Suppressor macrophage (primary cell): ENCODE results near the gene RRAGD.
A peak's percentile ranks its signal among the peaks of the same experiment; 100 is the strongest.

Experiments
- DNase-seq, 4 experiments: peaks; one replicate each; pipeline ENCODE4 v3.0.0-alpha.2; 2020 to 2022

The RRAGD gene

GRCh38 chr6:89375427-89376267, 36.4 kb downstream of the RRAGD start:
- DNase-seq, result peak in 3 of 4 experiments; percentile 40 to 51 (median 41)

- DNase-seq, result no peak
Observed at GRCh38 chr6:89372506-89372901, 39.6 kb downstream of the RRAGD start.

- DNase-seq, result peak; percentile 89 to 91 (median 91)
Observed at GRCh38 chr6:89371849-89372505, 40.1 kb downstream of the RRAGD start.

- peak in 2 of 4 experiments; percentile 19 to 27 for DNase-seq
Observed at GRCh38 chr6:89368999-89369398, 43.1 kb downstream of the RRAGD start.

GRCh38 chr6:89368107-89368506, 44.0 kb downstream of the RRAGD start:
- peak; percentile 72 to 88 (median 84) for DNase-seq

- DNase-seq, result no peak
Observed at GRCh38 chr6:89364586-89364985, 47.5 kb downstream of the RRAGD start.

GRCh38 chr6:89361171-89361570, 50.9 kb downstream of the RRAGD start:
- DNase-seq, result peak in 2 of 4 experiments; percentile 27 to 55

GRCh38 chr6:89360415-89360999, 51.6 kb downstream of the RRAGD start:
- DNase-seq, result peak in 1 of 4 experiments; percentile 28

- DNase-seq, result peak in 1 of 4 experiments; percentile 26
Observed at GRCh38 chr6:89359561-89359960, 52.5 kb downstream of the RRAGD start.

- peak in 1 of 4 experiments; percentile 10 for DNase-seq
Observed at GRCh38 chr6:89357390-89357789, 54.7 kb downstream of the RRAGD start.

GRCh38 chr6:89356642-89357170, 55.4 kb downstream of the RRAGD start:
- DNase-seq, result no peak

- no peak for DNase-seq
Observed at GRCh38 chr6:89355511-89356194, 56.4 kb downstream of the RRAGD start.

GRCh38 chr6:89353702-89354392, 58.2 kb downstream of the RRAGD start:
- no peak for DNase-seq

- no peak for DNase-seq
Observed at GRCh38 chr6:89353118-89353556, 58.9 kb downstream of the RRAGD start.

- peak; percentile 96 to 99 (median 98) for DNase-seq
Observed at GRCh38 chr6:89352278-89353117, 59.6 kb downstream of the RRAGD start, which contains the start of gene UBE2J1. UBE2J1 (minus strand) TSS chr6:89352722; CDS start chr6:89352569, 153 bp downstream.

GRCh38 chr6:89351671-89352277, 60.3 kb downstream of the RRAGD start:
- DNase-seq, result no peak

GRCh38 chr6:89350281-89350966, 61.6 kb downstream of the RRAGD start:
- peak; percentile 51 to 95 (median 76) for DNase-seq

- no peak for DNase-seq
Observed at GRCh38 chr6:89348372-89348771, 63.7 kb downstream of the RRAGD start.

GRCh38 chr6:89347825-89348224, 64.2 kb downstream of the RRAGD start:
- DNase-seq, result peak in 3 of 4 experiments; percentile 33 to 65 (median 65)

- no peak for DNase-seq
Observed at GRCh38 chr6:89346433-89346832, 65.6 kb downstream of the RRAGD start.
